ENCODE measurements around the gene UTF1. TPM values are rescaled to one million over a fixed set of nuclear protein-coding genes. Genes with fewer than 3 reads are reported as not detected.

The UTF1 gene
- total RNA-seq, 2 experiments from 2014 or later = not detected

GRCh38 chr10:133224756-133225372 lies 5.2 kb upstream of the UTF1 start:
- Mint-ChIP-seq H3K27ac (no peak overlapping the region), H3K36me3 (ENCODE audit: low read depth) (no peaks in the 10 kb centered on the region), H3K9me3 (no peaks in the 10 kb centered on the region), H3K27me3 (peaks cover 31% of the 10 kb centered on the region), H3K4me3 (peak overlapping the region; percentile 26), H3K4me1 (ENCODE audit: low read depth) (peaks cover 21% of the 10 kb centered on the region)
- TF ChIP-seq CTCF (IDR thresholded peaks at IDR 0.05) = no peak
- DNase-seq (no peak), ATAC-seq (peak; percentile 18)
- ChIA-PET CTCF (interaction anchor here (0.9 to 2.1 kb wide), 6 partner anchors 33 to 94 kb away, joined by 3 to 6 read pairs (median 4); no protein-coding TSS in a partner anchor), POLR2A (interaction anchor here (1.2 kb wide), 1 partner anchor 10 kb away, joined by 4 read pairs; no protein-coding TSS in a partner anchor)
- intact Hi-C loops (cut with micrococcal nuclease) = no loop called here

GRCh38 chr10:133225707-133226191 lies 4.3 kb upstream of the UTF1 start:
- ATAC-seq = peak; percentile 73
- Mint-ChIP-seq H3K9me3 (no peaks in the 10 kb centered on the region), H3K4me3 (peak overlapping the region; percentile 20), H3K27me3 (peaks cover 33% of the 10 kb centered on the region), H3K4me1 (ENCODE audit: low read depth) (peaks cover 21% of the 10 kb centered on the region), H3K36me3 (ENCODE audit: low read depth) (no peaks in the 10 kb centered on the region), H3K27ac (peak overlapping the region; percentile 55)
- ChIA-PET CTCF (interaction anchor here (0.9 to 2.1 kb wide), 6 partner anchors 32 to 93 kb away, joined by 3 to 6 read pairs (median 4); no protein-coding TSS in a partner anchor), POLR2A (interaction anchor here (1.2 kb wide), 1 partner anchor 11 kb away, joined by 4 read pairs; no protein-coding TSS in a partner anchor)
- peak; percentile 73 for DNase-seq
- no peak for TF ChIP-seq CTCF (IDR thresholded peaks at IDR 0.05)
- intact Hi-C loops (cut with micrococcal nuclease) = no loop called here

GRCh38 chr10:133226251-133226808 lies 3.7 kb upstream of the UTF1 start:
- TF ChIP-seq CTCF (IDR thresholded peaks at IDR 0.05) = no peak
- Mint-ChIP-seq H3K27ac (peak overlapping the region; percentile 51), H3K4me1 (ENCODE audit: low read depth) (peaks cover 21% of the 10 kb centered on the region), H3K4me3 (peak overlapping the region; percentile 20), H3K36me3 (ENCODE audit: low read depth) (no peaks in the 10 kb centered on the region), H3K9me3 (no peaks in the 10 kb centered on the region), H3K27me3 (peaks cover 31% of the 10 kb centered on the region)
- peak; percentile 52 for ATAC-seq
- ChIA-PET POLR2A (interaction anchor here (0.9 to 1.6 kb wide), 2 partner anchors 49 to 83 kb away, joined by 3 to 5 read pairs; no protein-coding TSS in a partner anchor), CTCF (interaction anchor here (1.2 to 2.1 kb wide), 5 partner anchors 32 to 83 kb away, joined by 3 to 9 read pairs (median 4); no protein-coding TSS in a partner anchor)
- peak; percentile 49 for DNase-seq
- intact Hi-C loops (cut with micrococcal nuclease) = no loop called here

- CTCF ChIA-PET = interaction anchor here (1.8 kb wide), 1 partner anchor 84 kb away, joined by 9 read pairs; no protein-coding TSS in a partner anchor
- Mint-ChIP-seq H3K36me3 (ENCODE audit: low read depth) (no peaks in the 10 kb centered on the region), H3K4me1 (ENCODE audit: low read depth) (peaks cover 21% of the 10 kb centered on the region), H3K4me3 (no peak overlapping the region), H3K27ac (no peak overlapping the region), H3K9me3 (no peaks in the 10 kb centered on the region), H3K27me3 (peaks cover 38% of the 10 kb centered on the region)
- DNase-seq (no peak), ATAC-seq (no peak)
- intact Hi-C loops (cut with micrococcal nuclease) = no loop called here
- no peak for TF ChIP-seq CTCF (IDR thresholded peaks at IDR 0.05)
- POLR2A ChIA-PET = interaction anchor here (0.9 to 1.6 kb wide), 2 partner anchors 48 to 84 kb away, joined by 3 to 5 read pairs; no protein-coding TSS in a partner anchor
Observed at GRCh38 chr10:133227256-133227655, 2.8 kb upstream of the UTF1 start.

Data from activated CD8-positive, alpha-beta T cell treated with anti-CD3 and anti-CD28 coated beads for 36 hours (primary cell).